Mucosa of gallbladder (tissue), 1 donor: ENCODE measurements around the gene NRGN. TPM values are rescaled to one million over a fixed set of nuclear protein-coding genes. Genes with fewer than 3 reads are reported as not detected.
A peak's percentile ranks its signal among the peaks of the same experiment; 100 is the strongest.

Source experiments
- DNase-seq: peaks from one replicate; pipeline ENCODE4 v3.0.0-alpha.2; 2020; ENCODE audit warnings: low spot score
- total RNA-seq: library from RNA; stranded (reverse); gene quantifications from one replicate; pipeline ENCODE4 v1.2.1, GENCODE V29; 2021
- donor health status: DM: no; HTN: no; CAD: no.

NRGN gene
- total RNA-seq = 6.1 TPM

DNA sequence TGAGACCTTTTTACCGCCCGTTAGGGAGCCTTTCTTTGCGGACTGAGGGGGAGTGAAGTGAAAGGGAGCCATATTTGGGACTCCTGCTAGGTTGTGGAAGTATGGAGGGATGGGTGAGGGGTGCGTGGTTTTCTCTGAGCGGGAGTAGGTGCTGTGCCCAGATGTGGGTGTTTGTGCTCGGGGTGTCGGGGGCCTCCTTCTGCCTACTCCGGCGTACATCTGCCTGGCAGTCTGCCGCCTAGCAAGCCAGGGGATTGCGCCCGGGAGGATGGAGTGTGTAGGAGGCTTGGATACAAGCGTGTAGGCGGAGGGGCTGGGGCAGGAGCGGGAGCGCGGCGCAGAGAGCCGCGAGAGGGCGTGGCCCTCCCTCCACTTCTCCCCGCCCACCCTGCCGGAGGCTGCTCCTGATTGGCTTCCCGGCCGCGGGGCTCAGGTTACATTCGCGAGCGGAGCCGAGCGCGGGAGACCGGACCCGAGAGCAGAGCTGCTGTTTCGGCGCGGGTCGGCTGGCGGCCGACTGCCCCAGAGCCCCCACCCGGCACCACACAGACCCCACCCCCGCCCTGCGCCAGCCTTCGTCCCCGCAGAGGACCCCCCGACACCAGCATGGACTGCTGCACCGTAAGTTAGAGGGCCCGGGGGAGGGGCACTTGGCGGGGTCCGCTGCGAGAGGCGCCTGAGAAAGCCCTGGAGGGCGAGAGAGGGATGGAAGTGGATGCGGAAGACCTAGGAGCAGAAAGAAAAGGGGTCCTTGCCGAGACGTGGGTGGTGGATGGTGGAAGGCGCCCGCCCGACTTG is at the start of gene NRGN:
NRGN (plus strand) TSS at position 464 of the 798 bp plus-strand sequence; CDS start at position 607, 143 bp downstream.
- DNase-seq = peak; percentile 90

DNA sequence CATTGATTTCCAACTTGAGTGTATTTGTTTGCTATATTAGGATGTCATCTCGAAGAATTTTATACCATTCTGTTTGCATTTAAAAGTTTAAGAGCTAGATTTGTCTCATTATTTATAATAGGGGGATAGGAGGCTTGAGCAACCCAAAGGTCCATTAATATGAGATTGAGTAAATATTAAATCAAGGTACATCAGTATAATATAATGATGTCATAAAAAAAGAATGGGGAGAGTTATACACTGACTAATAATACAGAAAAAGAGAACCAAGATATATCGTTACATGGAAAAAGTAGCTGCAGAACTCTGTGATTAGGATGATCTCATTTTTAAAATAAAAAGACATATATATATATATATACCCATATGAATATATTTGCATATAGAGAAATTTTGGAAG is 46.6 kb upstream of the NRGN start:
- DNase-seq = no peak

DNA sequence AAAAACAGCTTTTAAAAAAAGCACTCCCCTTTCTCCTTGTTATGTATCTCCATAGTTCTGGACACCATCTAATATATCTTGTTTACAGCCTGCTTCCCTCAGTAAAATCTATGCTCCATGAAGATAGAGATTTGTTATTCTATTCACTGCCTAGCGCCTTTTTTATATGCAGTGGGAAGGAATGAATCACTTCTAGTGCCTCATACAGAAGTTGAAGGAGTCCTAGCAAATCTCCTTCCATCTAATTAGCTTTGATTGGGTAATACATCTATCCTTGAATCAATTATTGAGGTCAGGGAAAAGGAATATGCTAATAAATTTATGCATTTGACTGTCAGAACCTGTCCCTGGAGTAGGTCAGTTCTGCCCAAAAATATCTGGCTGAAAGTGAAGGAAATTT is 40.2 kb upstream of the NRGN start:
- DNase-seq = no peak

DNA sequence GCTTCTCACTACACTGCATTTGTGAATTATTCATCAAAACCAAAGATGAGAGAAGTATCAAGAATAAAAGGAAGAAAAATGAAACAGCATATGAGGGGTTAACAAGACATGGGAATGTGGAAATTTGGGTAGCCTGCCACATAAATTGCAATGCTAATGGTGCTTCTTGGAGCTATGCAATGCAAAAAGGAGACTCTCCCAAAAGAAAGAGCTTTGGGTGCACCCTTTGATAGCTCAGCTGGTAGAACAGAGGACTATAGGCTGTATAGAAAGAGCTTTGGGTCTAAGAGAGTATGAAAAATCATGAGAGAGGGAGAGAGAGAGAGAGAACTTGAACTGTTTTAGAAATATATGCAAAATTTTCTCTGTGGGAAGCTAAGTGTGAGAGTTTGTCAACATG is 39.7 kb upstream of the NRGN start:
- no peak for DNase-seq

DNA sequence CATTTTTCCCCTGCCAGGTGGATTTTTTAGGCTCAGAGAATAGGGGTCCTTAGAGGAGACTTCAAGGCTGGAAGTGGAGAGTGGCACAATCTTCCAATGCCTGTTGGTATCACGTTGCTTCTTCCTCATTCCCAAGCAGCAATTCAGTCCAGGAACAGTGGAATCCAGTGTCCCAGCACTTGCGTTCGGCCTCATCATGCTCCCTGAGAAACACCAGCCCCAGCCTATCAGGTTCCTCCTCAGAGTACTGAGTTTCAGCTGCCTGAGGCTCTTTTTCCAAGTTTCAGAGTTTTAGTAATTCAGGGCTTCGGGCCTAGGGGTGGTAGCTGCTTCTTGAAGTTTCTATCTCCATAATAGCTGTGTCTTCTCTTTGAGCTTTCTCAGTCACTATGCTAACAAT is 31.9 kb upstream of the NRGN start:
- no peak for DNase-seq

DNA sequence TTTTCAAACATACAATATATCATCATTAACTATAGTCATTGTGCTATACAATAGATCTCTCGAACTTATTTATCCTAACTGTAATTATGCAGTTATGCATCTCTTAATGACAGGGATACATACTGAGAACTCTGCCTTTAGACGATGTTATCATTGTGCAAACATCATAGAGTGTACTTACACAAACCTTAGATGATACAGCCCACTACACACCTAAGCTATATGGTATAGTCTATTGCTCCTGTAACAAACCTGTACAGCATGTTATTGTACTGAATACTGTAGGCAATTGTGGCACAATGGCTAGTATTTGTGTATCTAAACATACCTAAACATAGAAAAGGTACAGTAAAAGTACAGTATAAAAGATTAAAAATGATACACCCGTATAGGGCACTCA is 27.4 kb upstream of the NRGN start:
- DNase-seq = no peak

DNA sequence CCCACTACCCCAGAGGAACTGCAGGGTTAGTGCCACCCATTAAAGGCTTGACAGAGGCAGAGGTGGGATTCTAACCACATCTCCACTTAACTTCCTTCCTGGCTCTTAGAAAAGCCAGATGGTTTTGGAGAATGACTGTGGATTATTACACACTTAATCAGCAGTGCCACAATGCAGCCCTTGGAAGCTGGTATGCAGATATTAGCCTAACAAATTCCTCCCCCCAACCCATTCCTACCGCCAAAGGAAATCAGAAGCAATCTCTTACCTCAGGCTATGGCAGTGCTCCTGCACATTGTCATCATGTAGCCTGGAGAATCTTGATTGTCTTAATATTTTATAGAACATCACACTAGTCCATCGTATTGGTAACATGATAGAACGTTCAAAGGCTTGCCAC is 23.2 kb upstream of the NRGN start:
- no peak for DNase-seq

DNA sequence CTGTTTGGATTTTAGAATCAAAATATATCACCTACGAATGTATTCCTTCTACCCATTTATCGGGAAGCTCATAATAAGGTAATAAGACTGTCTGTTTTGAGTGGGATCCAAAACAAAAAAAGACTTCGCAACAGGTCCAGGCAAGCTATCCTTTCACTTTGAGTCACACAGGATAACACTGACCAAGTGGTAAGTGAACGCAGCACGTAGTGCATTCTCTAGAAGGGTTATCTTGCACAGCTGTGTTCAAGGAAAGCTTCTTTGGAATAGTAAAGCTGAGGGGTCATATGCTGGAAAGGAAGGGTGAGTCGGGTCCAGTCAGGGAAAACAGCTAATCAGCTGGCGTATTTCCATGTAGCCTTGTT is 22.3 kb upstream of the NRGN start:
- DNase-seq = no peak

DNA sequence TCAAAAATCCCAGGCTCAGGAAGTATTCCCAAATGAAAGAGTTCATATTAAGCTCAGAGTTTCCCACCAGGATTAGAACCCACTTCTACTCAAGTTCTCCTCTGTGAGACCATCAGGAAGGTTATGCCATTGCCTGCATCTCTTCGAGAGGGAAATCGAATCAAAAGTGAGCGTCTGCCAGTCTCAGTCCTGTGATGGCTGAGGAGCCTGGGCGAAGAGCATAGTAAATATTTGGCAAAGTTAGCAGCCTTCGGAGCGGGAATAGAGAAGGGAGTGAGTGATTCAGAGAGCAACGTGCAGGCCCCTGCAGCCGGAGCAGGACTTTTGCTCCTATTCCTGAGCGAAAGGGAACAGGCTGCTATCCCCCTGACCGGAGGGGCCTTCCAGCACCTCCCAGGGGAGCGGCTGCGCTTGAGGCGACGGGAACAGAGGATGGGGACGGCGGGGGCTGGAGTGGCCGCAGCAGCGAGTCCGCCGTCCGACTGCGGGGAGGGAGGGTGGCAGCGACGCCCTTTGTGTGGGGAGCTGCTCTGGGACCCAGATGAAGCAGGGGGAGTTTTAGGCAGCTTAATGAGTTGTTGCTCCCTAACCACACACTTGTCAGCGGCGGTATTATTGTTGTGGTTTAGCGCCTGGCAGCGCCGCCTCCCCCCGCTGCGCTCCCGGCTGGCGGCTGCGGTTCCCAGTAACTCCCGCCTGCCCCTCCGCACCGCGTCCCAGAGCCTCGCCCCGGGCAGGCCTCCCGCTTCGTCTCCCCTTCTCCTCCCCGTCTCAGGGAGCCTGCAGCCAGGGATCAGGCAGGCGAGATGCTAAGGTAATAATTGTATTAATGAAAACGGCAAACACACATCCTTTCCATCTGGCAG is 21.7 kb upstream of the NRGN start:
- no peak for DNase-seq

DNA sequence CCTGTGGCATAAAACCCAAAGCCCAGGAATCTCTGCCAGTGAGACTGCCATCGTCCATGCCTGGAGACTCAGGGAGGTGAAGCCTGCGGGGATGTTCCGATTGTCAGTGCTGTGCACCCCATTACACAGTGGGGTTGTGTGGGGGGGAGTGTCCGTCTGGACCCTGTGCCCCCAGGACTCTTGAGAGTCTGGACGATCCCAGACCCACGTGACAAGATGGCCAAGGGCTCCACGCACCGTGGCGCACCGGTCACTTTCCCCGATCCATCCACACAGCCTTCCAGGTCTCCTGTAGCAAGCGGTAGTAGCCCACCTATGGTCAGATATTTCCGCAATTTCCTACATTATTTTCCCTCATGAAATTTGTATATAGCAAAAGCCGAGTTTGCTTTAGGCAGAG is 20.9 kb upstream of the NRGN start:
- no peak for DNase-seq

DNA sequence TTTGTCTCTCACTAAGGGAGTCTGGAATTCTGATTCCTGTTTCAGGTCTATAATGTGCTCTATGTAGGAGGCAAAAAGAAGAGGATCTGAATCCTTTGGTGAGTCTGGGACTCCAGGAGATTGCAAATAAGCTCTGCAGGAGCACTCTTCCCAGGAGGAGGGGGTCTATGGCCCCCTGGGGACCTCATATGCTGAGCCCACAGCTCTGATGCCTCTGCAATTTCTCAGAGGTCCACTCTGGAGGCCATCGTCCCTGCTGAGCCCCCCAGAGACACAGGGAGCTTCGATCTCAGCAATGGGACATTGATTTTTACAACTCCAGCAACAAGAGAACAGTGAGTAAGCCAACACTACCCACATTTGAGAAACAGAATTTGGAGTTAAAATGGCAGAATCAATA is 20.2 kb upstream of the NRGN start:
- DNase-seq = no peak

DNA sequence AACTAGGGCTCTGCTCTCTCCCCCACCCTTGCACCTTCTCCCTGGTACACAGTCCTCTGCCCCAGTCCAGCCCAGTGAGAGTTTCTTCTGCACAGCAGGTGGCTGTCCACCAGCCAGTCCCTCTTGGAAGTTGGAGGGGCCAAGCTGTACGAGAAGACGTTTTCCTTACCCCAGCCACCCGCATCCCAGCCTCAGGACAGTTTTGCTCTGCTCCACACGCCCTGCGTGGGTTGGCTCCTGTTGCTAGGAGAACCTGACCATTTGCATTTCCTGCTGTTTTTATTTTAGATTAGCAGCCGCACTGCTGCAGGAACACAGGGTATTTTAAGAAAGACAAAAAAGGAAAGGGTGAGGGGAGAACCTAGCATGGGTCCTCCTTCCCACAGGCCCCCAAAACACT is 17.6 kb upstream of the NRGN start:
- DNase-seq = no peak

DNA sequence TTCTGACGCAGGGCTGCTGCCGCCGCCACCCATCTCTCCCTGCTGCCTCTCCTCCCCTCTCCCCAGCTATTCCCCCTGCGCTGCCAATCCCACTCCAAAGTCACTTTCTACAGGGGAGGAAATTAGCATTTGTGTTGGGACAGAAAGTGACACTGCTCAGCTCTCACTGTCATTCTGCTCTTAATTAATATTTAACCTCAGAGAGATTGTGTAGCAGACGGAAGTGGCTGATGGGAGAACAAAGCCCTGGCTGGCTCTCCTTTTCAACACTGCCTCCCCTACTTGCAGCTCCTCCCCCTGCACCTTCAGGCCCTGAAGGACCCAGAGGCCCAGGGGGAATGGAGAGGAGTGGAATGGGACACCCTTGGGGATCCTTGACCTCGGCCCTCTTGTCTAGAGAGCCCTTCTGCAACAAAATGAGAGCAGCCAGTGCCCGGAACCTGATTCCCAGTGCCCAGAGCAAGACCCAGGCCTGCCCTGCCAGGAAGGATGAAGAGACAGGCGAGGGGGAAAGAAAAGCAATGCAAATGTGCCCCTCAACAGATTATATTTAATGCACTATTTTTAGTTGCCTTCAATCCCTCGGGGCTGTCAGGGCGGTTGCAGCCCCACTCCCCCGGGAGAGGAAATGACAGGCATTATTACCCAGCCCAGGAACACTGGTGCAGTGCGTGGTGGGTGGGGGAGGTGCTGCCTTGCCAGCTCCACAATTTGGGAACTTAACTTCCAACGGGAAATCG is 14.6 kb upstream of the NRGN start:
- peak; percentile 26 for DNase-seq

DNA sequence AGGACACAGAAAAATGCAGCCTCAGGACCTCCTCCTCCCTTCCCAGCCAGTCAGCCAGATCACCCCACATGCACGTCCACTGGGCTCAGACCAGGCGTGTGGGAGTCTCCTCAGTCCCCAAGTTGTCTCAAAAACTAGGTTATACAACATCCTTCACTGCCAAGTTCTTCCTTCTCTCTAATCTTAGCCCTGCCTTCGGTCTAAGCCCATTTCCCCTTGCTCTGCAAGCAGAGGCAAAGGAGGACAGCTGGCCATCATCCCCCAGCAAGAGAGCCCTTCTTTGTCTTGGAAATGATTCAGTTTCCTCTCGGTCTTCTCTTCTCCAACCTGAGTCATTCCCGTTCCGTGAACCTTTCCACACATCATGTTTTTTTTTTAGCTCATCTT is 14.0 kb upstream of the NRGN start:
- no peak for DNase-seq

DNA sequence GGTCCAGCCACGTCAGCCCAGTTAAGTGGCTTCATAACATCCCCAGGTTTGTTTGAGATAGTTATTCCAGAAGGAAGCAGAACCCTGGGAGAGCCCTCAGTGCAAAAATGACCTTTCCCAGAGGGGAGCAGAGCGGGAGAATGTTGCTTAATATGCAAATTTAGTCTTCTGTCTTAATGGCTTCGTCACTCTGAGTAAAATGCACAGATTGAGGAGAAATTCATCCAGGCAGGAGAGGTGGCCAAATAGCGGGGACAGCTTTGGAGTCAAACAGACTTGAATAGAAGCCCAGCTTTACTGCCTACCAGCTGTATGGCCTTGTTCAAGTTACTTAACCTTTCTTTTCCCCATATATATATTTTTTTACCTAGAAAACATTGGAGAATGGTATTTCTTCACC is 12.3 kb upstream of the NRGN start:
- DNase-seq = no peak

DNA sequence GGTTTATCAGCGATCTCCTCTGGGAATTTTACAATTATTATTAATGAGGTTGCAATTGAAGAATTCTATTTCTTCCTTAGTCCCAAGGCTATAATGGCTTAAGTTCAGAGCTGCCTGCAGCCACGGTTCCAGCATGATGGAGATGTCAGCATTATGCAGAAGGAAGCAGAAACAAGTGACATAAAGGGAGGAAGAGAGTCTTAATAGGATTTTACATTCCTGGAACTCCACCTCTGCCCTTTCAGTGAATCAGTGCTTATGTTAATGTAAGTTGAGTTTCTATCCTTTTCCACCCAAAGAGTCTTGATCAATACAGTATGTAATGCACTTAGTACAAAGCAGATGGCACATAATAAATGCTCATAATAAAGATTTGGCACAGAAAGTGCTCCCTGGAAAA is 11.6 kb upstream of the NRGN start:
- DNase-seq = no peak

DNA sequence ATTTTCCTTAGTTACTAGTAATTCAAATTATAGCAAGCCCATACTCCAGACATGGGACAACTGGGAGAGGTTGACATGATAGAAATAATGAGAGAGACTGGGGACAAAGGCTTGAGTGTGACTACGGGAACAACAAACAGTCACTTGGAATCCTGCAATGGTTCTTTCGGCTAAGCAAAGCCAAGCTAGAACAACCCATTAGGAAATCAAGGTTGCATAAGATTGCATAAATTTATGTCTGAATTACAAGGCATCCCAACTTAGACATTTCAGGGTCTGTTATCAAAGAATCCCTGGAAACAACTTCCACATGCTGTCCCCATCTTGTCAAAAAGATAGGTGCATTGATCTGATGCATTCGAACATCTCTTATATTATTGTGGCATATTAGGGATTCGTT is 10.2 kb upstream of the NRGN start:
- DNase-seq = no peak

DNA sequence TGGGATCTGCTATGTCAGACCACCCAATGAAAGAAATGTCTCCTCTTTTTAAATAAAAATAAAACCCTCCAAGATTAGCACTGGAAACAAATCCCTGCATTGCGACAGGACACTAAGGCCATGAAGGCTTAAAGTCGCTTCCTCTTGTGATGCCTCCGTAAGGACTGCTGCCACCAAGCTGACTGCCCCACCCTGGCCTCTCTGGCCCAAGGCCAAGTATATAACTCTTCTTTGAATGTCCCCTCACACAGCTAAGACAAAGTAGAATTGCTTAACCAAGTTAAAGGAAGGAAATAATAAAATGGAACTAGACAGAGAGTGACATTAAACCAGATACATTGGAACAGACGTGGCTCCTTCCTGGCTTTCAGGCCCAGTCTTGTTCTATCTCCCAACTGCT is 7.5 kb upstream of the NRGN start:
- DNase-seq = no peak

DNA sequence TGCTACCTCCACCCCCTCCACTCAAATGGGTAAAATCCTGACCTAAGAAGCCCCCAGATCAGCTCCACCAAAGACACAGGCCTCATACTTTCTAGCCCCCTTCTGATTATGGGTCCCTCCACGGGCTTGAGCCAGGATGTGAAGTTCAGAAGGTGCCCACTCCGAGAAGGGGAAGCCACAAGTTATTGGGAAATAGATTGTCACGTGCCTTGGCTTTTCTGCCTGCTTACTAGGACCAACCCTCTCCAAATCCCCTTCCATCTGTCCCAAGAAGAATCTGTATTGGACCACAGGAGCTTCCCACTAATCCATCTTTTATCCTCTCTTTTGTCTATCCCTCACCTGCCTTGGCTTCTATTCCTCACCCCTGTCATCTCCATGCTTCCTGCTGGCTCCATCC is 3.0 kb upstream of the NRGN start:
- DNase-seq = no peak

DNA sequence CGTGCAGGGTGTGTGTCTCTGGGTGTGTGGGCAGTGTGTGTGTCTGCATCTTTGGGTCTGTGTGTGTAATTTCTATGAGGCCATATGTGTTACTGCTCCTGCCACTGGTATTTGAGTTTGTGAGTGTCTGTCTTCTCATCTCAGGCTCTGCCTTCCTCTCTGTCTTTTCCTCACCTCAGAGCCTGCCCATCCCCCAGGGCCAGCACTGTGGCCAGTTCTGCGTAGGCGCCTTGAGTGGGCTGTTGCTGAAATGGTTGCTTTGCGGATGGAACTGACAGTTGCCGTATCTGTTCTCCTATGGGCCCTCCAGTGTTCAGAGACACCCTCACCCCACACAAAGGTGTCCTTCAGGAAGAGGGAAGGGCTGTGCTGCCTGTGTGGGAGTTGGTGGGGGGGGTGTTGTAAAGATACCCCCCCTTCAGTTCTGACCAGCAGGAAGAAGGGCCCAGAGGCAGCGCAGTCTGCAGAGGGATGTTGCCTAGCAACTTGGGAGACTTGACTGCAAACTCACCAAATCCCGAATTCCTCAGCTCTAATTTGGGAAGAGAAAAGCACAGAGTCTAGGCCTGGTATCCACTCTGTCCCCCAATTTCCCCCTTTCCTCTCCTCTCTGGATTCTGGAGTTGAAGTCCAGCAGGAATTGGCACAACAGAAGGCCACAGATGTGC is 2.0 kb upstream of the NRGN start:
- DNase-seq = no peak

DNA sequence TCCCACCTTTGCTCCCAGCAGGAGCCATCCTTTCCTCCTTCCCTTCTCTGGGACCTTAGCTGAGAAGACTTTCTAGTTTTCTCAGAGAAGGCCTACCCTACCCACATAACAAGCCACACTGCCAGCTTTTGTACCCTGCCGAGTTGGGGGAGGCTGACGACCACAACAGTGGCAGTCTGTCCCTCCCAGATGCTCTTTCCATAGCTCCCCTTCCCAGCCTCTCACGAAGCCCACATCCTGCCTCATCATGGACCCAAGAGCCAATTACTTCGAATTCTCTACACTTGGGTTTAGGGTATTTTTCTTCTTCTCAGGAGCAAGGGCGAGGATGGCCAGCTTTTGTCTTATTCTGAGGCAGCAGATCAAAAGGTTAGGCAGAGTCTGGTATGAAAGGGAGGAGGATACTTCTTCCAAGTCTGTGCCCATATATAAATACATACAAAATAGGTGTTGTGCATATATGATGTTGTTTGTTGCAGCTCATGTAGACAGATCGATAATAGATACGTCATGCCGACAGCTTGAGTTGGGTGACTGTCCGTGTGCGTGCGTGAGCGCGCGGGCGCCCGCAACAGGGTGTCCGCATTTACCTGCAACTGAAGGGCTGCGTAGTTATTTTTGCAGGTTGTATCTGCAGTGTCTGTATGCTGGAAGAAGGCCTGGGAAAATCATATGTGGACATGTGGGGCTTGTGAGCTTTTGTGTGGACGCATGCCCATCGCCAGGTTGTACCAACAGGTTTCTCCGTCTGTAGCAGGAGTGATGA is 846 bp upstream of the NRGN start:
- no peak for DNase-seq
